GM23248 (cell line): ENCODE measurements around the gene FMN2.

Experiments
- EZH2 ChIP-seq: fragments of 200-600 bp; sonication (generic); IDR thresholded peaks from 2 replicates; pipeline ENCODE4 v1.6.1; 2018; ENCODE audit warnings: antibody characterized with exemption, mild to moderate bottlenecking; ENCODE audit not compliant: insufficient read depth, poor library complexity, severe bottlenecking
- EZH2phosphoT487 ChIP-seq: fragments of 200-600 bp; sonication (generic); IDR thresholded peaks from 2 replicates; pipeline ENCODE4 v1.6.1; 2018; ENCODE audit warnings: antibody characterized with exemption, moderate library complexity, mild to moderate bottlenecking, low read depth; ENCODE audit not compliant: insufficient read depth

GRCh38 chr1:240237305-240237721 lies 145.6 kb downstream of the FMN2 start:
- TF ChIP-seq EZH2 (no peak), EZH2phosphoT487 (0 out of 2 replicates have a peak, but pooled peaks have one; percentile 66)
